ENCODE measurements around the gene INHA. TPM values are rescaled to one million over a fixed set of nuclear protein-coding genes. Genes with fewer than 3 reads are reported as not detected.

The INHA gene
- total and polyA plus RNA-seq, 4 donors = 0.03 to 0.15 (median 0.11) TPM

DNA sequence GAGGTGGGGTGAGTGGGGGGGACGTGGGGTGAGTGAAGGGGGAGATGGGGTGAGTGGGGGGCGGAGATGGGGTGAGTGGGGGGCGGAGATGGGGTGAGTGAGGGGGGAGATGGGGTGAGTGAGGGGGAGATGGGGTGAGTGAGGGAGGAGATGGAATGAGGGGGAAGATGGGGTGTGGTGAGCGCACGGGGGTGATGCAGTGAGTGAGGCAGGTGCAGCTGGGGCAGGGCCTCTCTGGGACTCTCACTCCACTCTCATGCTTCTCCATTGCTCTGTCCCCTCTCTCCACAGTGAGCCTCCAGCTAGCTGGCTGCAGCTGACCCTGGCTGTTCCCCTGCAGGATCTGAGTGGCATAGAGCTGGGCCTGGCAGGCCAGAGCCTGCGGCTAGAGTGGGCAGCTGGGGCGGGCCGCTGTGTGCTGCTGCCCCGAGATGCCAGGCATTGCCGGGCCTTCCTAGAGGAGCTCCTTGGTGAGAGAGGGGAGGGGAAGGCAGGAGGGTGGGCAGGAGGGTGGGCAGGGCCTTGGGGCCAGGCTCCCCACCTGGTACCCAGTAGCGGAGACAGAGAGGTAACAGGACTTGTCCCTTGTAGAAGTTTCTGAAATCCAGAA is 41.5 kb downstream of the INHA start:
- no peak overlapping the region for H3K9ac ChIP-seq (ENCODE audit: low read depth in 1 of 2, low read length in 2 of 2)
- no peaks in the 10 kb centered on the region for H3K9me3 ChIP-seq (ENCODE audit: control insufficient read depth in 4 of 4, low read length in 3 of 4)
- TF ChIP-seq HNF4A (conservative IDR thresholded peaks at IDR 0.05) = no peak
- peaks cover 3 to 17% (median 8%) of the 10 kb centered on the region in 4 donors for H3K36me3 ChIP-seq (ENCODE audit: control insufficient read depth in 4 of 4, insufficient read depth in 3 of 4, low read depth in 1 of 4, low read length in 3 of 4)
- 94% methylated on average over 11 of the region's 11 CpGs for WGBS
- DNase-seq (ENCODE audit: low spot score) = no peak
- H3K4me3 ChIP-seq (ENCODE audit: low read depth in 1 of 3, low read length in 3 of 3) = no peak overlapping the region
- peaks cover 0 to 3% (median 0%) of the 10 kb centered on the region in 4 donors for H3K4me1 ChIP-seq (ENCODE audit: control insufficient read depth in 4 of 4, insufficient read depth in 4 of 4, low read length in 3 of 4)
- H3K27ac ChIP-seq (ENCODE audit: low read depth in 1 of 2, low read length in 2 of 2) = no peak overlapping the region
- H3K27me3 ChIP-seq (ENCODE audit: control insufficient read depth in 4 of 4, insufficient read depth in 4 of 4, low read length in 3 of 4) = no peaks in the 10 kb centered on the region

DNA sequence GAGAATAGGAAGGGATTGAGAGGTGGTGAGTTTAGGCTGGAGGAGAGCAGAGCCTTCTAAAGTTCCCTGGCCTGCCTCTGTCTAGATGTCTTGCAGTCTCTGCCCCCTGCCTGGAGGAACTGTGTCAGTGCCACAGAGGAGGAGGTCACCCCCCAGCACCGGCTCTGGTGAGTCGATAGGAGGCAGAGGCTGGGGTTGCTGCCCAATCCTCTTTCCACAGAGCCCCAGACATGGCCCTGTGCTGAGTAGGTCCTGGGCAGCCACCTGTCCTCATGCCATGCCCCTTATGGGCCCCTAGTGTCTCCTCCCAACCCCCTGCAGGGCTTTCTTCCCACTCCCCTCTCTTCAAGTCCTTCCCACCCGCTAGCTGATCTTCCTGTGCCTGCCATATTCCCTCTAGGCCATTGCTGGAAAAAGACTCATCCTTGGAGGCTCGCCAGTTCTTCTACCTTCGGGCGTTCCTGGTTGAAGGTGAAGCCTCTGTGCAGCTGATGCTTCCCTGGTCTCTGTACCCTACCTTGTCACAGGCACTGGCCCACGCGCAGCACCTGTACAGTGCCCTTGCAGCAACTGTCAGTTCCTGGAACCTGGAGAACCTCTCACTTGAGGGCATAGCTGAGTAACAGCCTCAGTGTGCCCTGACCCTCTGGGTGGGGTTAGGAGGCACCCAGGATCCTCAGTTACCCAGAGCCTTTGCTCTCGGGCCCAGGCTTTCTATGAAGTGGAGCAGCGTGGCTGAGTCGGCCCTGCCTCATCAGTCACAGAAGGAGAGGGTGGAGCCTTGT is 42.2 kb downstream of the INHA start:
- H3K9ac ChIP-seq (ENCODE audit: low read depth in 1 of 2, low read length in 2 of 2) = no peak overlapping the region
- 97% methylated on average over 11 of the region's 11 CpGs for WGBS
- no peak overlapping the region for H3K4me3 ChIP-seq (ENCODE audit: low read depth in 1 of 3, low read length in 3 of 3)

More for the DNA sequence above, 42.2 kb downstream of the INHA start:
- DNase-seq (ENCODE audit: low spot score) = no peak
- H3K27ac ChIP-seq (ENCODE audit: low read depth in 1 of 2, low read length in 2 of 2) = no peak overlapping the region
- no peaks in the 10 kb centered on the region for H3K27me3 ChIP-seq (ENCODE audit: control insufficient read depth in 4 of 4, insufficient read depth in 4 of 4, low read length in 3 of 4)
- TF ChIP-seq FOXA2 (IDR thresholded peaks at IDR 0.05) = no peak
- no peak for TF ChIP-seq HNF4G (IDR thresholded peaks at IDR 0.05)
- no peak for TF ChIP-seq NR2F2 (IDR thresholded peaks at IDR 0.05)
- TF ChIP-seq RAD21 (IDR thresholded peaks at IDR 0.05) = no peak
- no peak for TF ChIP-seq SP1 (IDR thresholded peaks at IDR 0.05)
- TF ChIP-seq, protein P1, sequence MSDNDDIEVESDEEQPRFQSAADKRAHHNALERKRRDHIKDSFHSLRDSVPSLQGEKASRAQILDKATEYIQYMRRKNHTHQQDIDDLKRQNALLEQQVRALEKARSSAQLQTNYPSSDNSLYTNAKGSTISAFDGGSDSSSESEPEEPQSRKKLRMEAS (IDR thresholded peaks at IDR 0.05) = no peak
- no peak for TF ChIP-seq JUND (IDR thresholded peaks at IDR 0.05)
- TF ChIP-seq, protein P2, sequence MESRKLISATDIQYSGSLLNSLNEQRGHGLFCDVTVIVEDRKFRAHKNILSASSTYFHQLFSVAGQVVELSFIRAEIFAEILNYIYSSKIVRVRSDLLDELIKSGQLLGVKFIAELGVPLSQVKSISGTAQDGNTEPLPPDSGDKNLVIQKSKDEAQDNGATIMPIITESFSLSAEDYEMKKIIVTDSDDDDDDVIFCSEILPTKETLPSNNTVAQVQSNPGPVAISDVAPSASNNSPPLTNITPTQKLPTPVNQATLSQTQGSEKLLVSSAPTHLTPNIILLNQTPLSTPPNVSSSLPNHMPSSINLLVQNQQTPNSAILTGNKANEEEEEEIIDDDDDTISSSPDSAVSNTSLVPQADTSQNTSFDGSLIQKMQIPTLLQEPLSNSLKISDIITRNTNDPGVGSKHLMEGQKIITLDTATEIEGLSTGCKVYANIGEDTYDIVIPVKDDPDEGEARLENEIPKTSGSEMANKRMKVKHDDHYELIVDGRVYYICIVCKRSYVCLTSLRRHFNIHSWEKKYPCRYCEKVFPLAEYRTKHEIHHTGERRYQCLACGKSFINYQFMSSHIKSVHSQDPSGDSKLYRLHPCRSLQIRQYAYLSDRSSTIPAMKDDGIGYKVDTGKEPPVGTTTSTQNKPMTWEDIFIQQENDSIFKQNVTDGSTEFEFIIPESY (IDR thresholded peaks at IDR 0.05) = no peak
- TF ChIP-seq, protein P3, sequence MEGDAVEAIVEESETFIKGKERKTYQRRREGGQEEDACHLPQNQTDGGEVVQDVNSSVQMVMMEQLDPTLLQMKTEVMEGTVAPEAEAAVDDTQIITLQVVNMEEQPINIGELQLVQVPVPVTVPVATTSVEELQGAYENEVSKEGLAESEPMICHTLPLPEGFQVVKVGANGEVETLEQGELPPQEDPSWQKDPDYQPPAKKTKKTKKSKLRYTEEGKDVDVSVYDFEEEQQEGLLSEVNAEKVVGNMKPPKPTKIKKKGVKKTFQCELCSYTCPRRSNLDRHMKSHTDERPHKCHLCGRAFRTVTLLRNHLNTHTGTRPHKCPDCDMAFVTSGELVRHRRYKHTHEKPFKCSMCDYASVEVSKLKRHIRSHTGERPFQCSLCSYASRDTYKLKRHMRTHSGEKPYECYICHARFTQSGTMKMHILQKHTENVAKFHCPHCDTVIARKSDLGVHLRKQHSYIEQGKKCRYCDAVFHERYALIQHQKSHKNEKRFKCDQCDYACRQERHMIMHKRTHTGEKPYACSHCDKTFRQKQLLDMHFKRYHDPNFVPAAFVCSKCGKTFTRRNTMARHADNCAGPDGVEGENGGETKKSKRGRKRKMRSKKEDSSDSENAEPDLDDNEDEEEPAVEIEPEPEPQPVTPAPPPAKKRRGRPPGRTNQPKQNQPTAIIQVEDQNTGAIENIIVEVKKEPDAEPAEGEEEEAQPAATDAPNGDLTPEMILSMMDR (IDR thresholded peaks at IDR 0.05; ENCODE audit: low read depth, low read length, missing input control) = no peak
- TF ChIP-seq TAF1 (conservative IDR thresholded peaks at IDR 0.05) = no peak
- no peak for TF ChIP-seq YY1 (IDR thresholded peaks at IDR 0.05)
- TF ChIP-seq, protein P4, sequence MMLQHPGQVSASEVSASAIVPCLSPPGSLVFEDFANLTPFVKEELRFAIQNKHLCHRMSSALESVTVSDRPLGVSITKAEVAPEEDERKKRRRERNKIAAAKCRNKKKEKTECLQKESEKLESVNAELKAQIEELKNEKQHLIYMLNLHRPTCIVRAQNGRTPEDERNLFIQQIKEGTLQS (IDR thresholded peaks at IDR 0.05) = no peak
- no peak for TF ChIP-seq FOXA1 (IDR thresholded peaks at IDR 0.05)
- TF ChIP-seq RXRA (IDR thresholded peaks at IDR 0.05) = no peak
- TF ChIP-seq, protein P5, sequence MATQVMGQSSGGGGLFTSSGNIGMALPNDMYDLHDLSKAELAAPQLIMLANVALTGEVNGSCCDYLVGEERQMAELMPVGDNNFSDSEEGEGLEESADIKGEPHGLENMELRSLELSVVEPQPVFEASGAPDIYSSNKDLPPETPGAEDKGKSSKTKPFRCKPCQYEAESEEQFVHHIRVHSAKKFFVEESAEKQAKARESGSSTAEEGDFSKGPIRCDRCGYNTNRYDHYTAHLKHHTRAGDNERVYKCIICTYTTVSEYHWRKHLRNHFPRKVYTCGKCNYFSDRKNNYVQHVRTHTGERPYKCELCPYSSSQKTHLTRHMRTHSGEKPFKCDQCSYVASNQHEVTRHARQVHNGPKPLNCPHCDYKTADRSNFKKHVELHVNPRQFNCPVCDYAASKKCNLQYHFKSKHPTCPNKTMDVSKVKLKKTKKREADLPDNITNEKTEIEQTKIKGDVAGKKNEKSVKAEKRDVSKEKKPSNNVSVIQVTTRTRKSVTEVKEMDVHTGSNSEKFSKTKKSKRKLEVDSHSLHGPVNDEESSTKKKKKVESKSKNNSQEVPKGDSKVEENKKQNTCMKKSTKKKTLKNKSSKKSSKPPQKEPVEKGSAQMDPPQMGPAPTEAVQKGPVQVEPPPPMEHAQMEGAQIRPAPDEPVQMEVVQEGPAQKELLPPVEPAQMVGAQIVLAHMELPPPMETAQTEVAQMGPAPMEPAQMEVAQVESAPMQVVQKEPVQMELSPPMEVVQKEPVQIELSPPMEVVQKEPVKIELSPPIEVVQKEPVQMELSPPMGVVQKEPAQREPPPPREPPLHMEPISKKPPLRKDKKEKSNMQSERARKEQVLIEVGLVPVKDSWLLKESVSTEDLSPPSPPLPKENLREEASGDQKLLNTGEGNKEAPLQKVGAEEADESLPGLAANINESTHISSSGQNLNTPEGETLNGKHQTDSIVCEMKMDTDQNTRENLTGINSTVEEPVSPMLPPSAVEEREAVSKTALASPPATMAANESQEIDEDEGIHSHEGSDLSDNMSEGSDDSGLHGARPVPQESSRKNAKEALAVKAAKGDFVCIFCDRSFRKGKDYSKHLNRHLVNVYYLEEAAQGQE (IDR thresholded peaks at IDR 0.05) = no peak
- no peak for TF ChIP-seq EGR1 (IDR thresholded peaks at IDR 0.05; ENCODE audit: low read depth in 2 of 2)
- no peak for TF ChIP-seq GABPA (IDR thresholded peaks at IDR 0.05 in 1 of 2, conservative IDR thresholded peaks at IDR 0.05 in 1 of 2)
- no peak for TF ChIP-seq HNF4A (conservative IDR thresholded peaks at IDR 0.05)
- H3K4me1 ChIP-seq (ENCODE audit: control insufficient read depth in 4 of 4, insufficient read depth in 4 of 4, low read length in 3 of 4) = peaks cover 0 to 6% (median 0%) of the 10 kb centered on the region in 4 donors
- peaks cover 0 to 14% (median 7%) of the 10 kb centered on the region in 4 donors for H3K36me3 ChIP-seq (ENCODE audit: control insufficient read depth in 4 of 4, insufficient read depth in 3 of 4, low read depth in 1 of 4, low read length in 3 of 4)
- H3K9me3 ChIP-seq (ENCODE audit: control insufficient read depth in 4 of 4, low read length in 3 of 4) = no peaks in the 10 kb centered on the region
